ENCODE measurements around the gene CALU.

The CALU gene

GRCh38 chr7:128792471-128793180, 53.5 kb downstream of the CALU start:
- Histone ChIP-seq H3K4me1 (peaks cover 0 to 23% (median 18%) of the 10 kb centered on the region in 4 donors), H3K27me3 (no peaks in the 10 kb centered on the region), H3K9me3 (no peaks in the 10 kb centered on the region), H3K4me3 (peak overlapping the region; percentile 77), H3K27ac (peak overlapping the region in 1 of 2 donors; percentile 73), H3K36me3 (no peaks in the 10 kb centered on the region)
- intact Hi-C loops (cut with DNase I; ENCODE audit: low total_unique reads), result loop anchor here (5.0 kb wide), 1 partner anchor 35 kb away; no protein-coding TSS in a partner anchor
- no peak for DNase-seq
- no peak for TF ChIP-seq CTCF (IDR thresholded peaks at IDR 0.05)

- Histone ChIP-seq H3K27me3 (no peaks in the 10 kb centered on the region), H3K27ac (no peak overlapping the region), H3K4me1 (peaks cover 0 to 23% (median 18%) of the 10 kb centered on the region in 4 donors), H3K4me3 (no peak overlapping the region), H3K36me3 (no peaks in the 10 kb centered on the region), H3K9me3 (no peaks in the 10 kb centered on the region)
- no peak for TF ChIP-seq CTCF (IDR thresholded peaks at IDR 0.05)
- DNase-seq, result no peak
- intact Hi-C loops (cut with DNase I; ENCODE audit: low total_unique reads), result loop anchor here (5.0 kb wide), 1 partner anchor 34 kb away; no protein-coding TSS in a partner anchor
These were observed 54.0 kb downstream of the CALU start for GRCh38 chr7:128793181-128793547.

GRCh38 chr7:128794020-128794419, 54.9 kb downstream of the CALU start:
- no peak for TF ChIP-seq CTCF (IDR thresholded peaks at IDR 0.05)
- H3K27ac ChIP-seq, result no peak overlapping the region
- no peaks in the 10 kb centered on the region for H3K36me3 ChIP-seq
- DNase-seq, result no peak
- H3K4me3 ChIP-seq, result no peak overlapping the region
- intact Hi-C loops (cut with DNase I; ENCODE audit: low total_unique reads), result loop anchor here (5.0 kb wide), 1 partner anchor 33 kb away; no protein-coding TSS in a partner anchor
- H3K4me1 ChIP-seq, result peaks cover 0 to 23% (median 18%) of the 10 kb centered on the region in 4 donors
- no peaks in the 10 kb centered on the region for H3K27me3 ChIP-seq
- no peaks in the 10 kb centered on the region for H3K9me3 ChIP-seq

- H3K4me3 ChIP-seq, result no peak overlapping the region
- TF ChIP-seq CTCF (IDR thresholded peaks at IDR 0.05), result no peak
- H3K4me1 ChIP-seq, result peaks cover 0 to 23% (median 18%) of the 10 kb centered on the region in 4 donors
- no peaks in the 10 kb centered on the region for H3K9me3 ChIP-seq
- H3K36me3 ChIP-seq, result no peaks in the 10 kb centered on the region
- H3K27ac ChIP-seq, result no peak overlapping the region
- intact Hi-C loops (cut with DNase I; ENCODE audit: low total_unique reads), result loop anchor here (5.0 kb wide), 1 partner anchor 33 kb away; no protein-coding TSS in a partner anchor
- H3K27me3 ChIP-seq, result no peaks in the 10 kb centered on the region
- DNase-seq, result no peak
These were observed 55.3 kb downstream of the CALU start for GRCh38 chr7:128794436-128794835.

GRCh38 chr7:128795129-128795528, 56.0 kb downstream of the CALU start:
- H3K9me3 ChIP-seq, result no peaks in the 10 kb centered on the region
- H3K36me3 ChIP-seq, result no peaks in the 10 kb centered on the region
- peaks cover 0 to 23% (median 18%) of the 10 kb centered on the region in 4 donors for H3K4me1 ChIP-seq
- no peak overlapping the region for H3K4me3 ChIP-seq
- H3K27me3 ChIP-seq, result no peaks in the 10 kb centered on the region
- TF ChIP-seq CTCF (IDR thresholded peaks at IDR 0.05), result no peak
- no peak for DNase-seq
- H3K27ac ChIP-seq, result no peak overlapping the region
- intact Hi-C loops (cut with DNase I; ENCODE audit: low total_unique reads), result no loop called here
